ENCODE measurements around the gene PELI2.

- TF ChIP-seq MAX (IDR thresholded peaks at IDR 0.05) (no peak), EZH2 (IDR thresholded peaks at IDR 0.05) (no peak), JUND (IDR thresholded peaks at IDR 0.05) (no peak), POLR2AphosphoS5 (IDR thresholded peaks at IDR 0.05; ENCODE audit: low read depth, low read length) (no peak), POLR2A (IDR thresholded peaks at IDR 0.05; ENCODE audit: borderline replicate concordance, extremely low read depth, insufficient read depth, insufficient read length) (no peak), RAD21 (IDR thresholded peaks at IDR 0.05; ENCODE audit: low read depth) (no peak), SRF (IDR thresholded peaks at IDR 0.05; ENCODE audit: low read depth) (no peak), EGR1 (IDR thresholded peaks at IDR 0.05; ENCODE audit: low read depth) (no peak), CEBPB (IDR thresholded peaks at IDR 0.05; ENCODE audit: low read depth) (no peak), SP1 (IDR thresholded peaks at IDR 0.05; ENCODE audit: low read depth) (no peak)
- TF ChIP-seq, protein P1, sequence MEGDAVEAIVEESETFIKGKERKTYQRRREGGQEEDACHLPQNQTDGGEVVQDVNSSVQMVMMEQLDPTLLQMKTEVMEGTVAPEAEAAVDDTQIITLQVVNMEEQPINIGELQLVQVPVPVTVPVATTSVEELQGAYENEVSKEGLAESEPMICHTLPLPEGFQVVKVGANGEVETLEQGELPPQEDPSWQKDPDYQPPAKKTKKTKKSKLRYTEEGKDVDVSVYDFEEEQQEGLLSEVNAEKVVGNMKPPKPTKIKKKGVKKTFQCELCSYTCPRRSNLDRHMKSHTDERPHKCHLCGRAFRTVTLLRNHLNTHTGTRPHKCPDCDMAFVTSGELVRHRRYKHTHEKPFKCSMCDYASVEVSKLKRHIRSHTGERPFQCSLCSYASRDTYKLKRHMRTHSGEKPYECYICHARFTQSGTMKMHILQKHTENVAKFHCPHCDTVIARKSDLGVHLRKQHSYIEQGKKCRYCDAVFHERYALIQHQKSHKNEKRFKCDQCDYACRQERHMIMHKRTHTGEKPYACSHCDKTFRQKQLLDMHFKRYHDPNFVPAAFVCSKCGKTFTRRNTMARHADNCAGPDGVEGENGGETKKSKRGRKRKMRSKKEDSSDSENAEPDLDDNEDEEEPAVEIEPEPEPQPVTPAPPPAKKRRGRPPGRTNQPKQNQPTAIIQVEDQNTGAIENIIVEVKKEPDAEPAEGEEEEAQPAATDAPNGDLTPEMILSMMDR (IDR thresholded peaks at IDR 0.05 in 2 of 3, conservative IDR thresholded peaks at IDR 0.05 in 1 of 3; ENCODE audit: borderline replicate concordance in 1 of 3, insufficient read depth in 1 of 3, low read depth in 2 of 3, low read length in 2 of 3), result no peak
- TF ChIP-seq, protein P2, sequence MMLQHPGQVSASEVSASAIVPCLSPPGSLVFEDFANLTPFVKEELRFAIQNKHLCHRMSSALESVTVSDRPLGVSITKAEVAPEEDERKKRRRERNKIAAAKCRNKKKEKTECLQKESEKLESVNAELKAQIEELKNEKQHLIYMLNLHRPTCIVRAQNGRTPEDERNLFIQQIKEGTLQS (IDR thresholded peaks at IDR 0.05), result no peak
Observed at GRCh38 chr14:56098021-56098420, 20.2 kb upstream of the PELI2 start.
